PC-9 (cell line): Measurements from ENCODE around the gene EVL. TPM values are rescaled to one million over a fixed set of nuclear protein-coding genes. Genes with fewer than 3 reads are reported as not detected.
"Not testable (repeated sequence)": the region's sequence is repeated elsewhere in the genome, so short reads cannot be mapped to it uniquely, and the experiment has no call there.

Experiments used
- BruUV-seq: library from RNA; stranded (reverse); fragments of 400-500 nt; replicated peaks from 2 replicates; lab custom pipeline; 2021; lab: Mats Ljungman, UMichigan
- CTCF ChIA-PET: fragments of 300-600 bp; sonication (Branson Sonifier 250); formaldehyde crosslinking; loops from one replicate; lab custom pipeline; 2022; ENCODE audit warnings: antibody characterized with exemption; lab: Charles Lee
- POLR2A ChIA-PET: fragments of 300-600 bp; sonication (Branson Sonifier 250); formaldehyde crosslinking; loops from one replicate; lab custom pipeline; 2022; ENCODE audit warnings: antibody characterized with exemption; ENCODE audit not compliant: unreplicated experiment; lab: Charles Lee
- DNase-seq, 2 experiments: peaks; one replicate each; pipeline versions ENCODE4 v3.0.0 to v3.0.0-alpha.2; 2015 to 2022; ENCODE audit warnings: mixed read lengths in 1 of 2
- H2AFZ ChIP-seq: fragments of 200-600 bp; sonication (generic); 2 replicates; pipeline ENCODE4 v1.8.1; 2017; ENCODE audit warnings: antibody characterized with exemption
- H3F3A ChIP-seq: fragments of 200-600 bp; sonication (generic); 2 replicates; pipeline ENCODE4 v1.8.1; 2017; ENCODE audit warnings: antibody characterized with exemption, mild to moderate bottlenecking, low read depth; ENCODE audit not compliant: insufficient read depth
- H3K27ac ChIP-seq: fragments of 200-600 bp; sonication (generic); 2 replicates; pipeline ENCODE4 v1.6.1; 2016; ENCODE audit warnings: mixed run types
- H3K27me3 ChIP-seq: fragments of 200-600 bp; sonication (generic); 2 replicates; pipeline ENCODE4 v1.6.1; 2016; ENCODE audit warnings: low read depth, mixed run types; ENCODE audit not compliant: insufficient read depth
- H3K36me3 ChIP-seq: fragments of 200-600 bp; sonication (generic); 2 replicates; pipeline ENCODE4 v1.6.1; 2016; ENCODE audit warnings: low read depth, mixed run types
- H3K4me1 ChIP-seq: fragments of 200-600 bp; sonication (generic); replicated peaks from 2 replicates; pipeline ENCODE4 v1.6.1; 2016; ENCODE audit warnings: mixed run types; ENCODE audit not compliant: insufficient read depth
- H3K4me2 ChIP-seq: fragments of 200-600 bp; sonication (generic); 2 replicates; pipeline ENCODE4 v1.6.1; 2017; ENCODE audit warnings: mixed run types
- H3K4me3 ChIP-seq: fragments of 200-600 bp; sonication (generic); 2 replicates; pipeline ENCODE4 v1.6.1; 2016; ENCODE audit warnings: mixed run types
- H3K79me2 ChIP-seq: fragments of 200-600 bp; sonication (generic); 2 replicates; pipeline ENCODE4 v1.6.1; 2017; ENCODE audit warnings: low read depth, mixed run types
- H3K9me2 ChIP-seq: fragments of 200-600 bp; sonication (generic); 2 replicates; pipeline ENCODE4 v1.8.1; 2017; ENCODE audit warnings: mild to moderate bottlenecking; ENCODE audit not compliant: insufficient read depth
- H3K9me3 ChIP-seq: fragments of 200-600 bp; sonication (generic); 2 replicates; pipeline ENCODE4 v1.8.1; 2016; ENCODE audit warnings: low read depth; ENCODE audit not compliant: insufficient read depth
- H4K20me1 ChIP-seq: fragments of 200-600 bp; sonication (generic); 2 replicates; pipeline ENCODE4 v1.8.1; 2017; ENCODE audit not compliant: insufficient read depth
- CTCF ChIP-seq: fragments of 200-600 bp; sonication (generic); conservative IDR thresholded peaks from 2 replicates; pipeline ENCODE4 v1.6.1; 2017; ENCODE audit warnings: mixed run types, antibody characterized with exemption, mild to moderate bottlenecking, moderate library complexity
- EZH2 ChIP-seq: fragments of 200-600 bp; sonication (generic); IDR thresholded peaks from 2 replicates; pipeline ENCODE4 v1.8.0; 2017; ENCODE audit warnings: antibody characterized with exemption, low read depth
- intact Hi-C: fragments of 100-400 bp; cut with micrococcal nuclease; formaldehyde crosslinking; loops from one replicate; pipeline ENCODE4 v1.10.0; 2022; ENCODE audit not compliant: unreplicated experiment
- total RNA-seq: library from RNA; stranded (reverse); gene quantifications from 2 replicates; pipeline ENCODE4 v1.2.3, GENCODE V29; 2021

The EVL gene
- total RNA-seq, 1 experiment from 2014 or later, result 5.9 TPM

GRCh38 chr14:100028990-100029677 is 36.1 kb upstream of the EVL start:
- no peak overlapping the region for H2AFZ ChIP-seq
- no peaks in the 10 kb centered on the region for H3K36me3 ChIP-seq
- no peak for TF ChIP-seq CTCF
- TF ChIP-seq EZH2, result no peak
- BruUV-seq, result no TSS peak
- ChIA-PET POLR2A (no interaction called here), CTCF (no interaction called here)
- H3K4me3 ChIP-seq, result no peak overlapping the region
- no peak for DNase-seq
- H3K9me2 ChIP-seq, result no peaks in the 10 kb centered on the region
- H3K4me1 ChIP-seq, result peaks cover 44% of the 10 kb centered on the region
- H3K4me2 ChIP-seq, result no peak overlapping the region
- H4K20me1 ChIP-seq, result no peaks in the 10 kb centered on the region
- H3K27ac ChIP-seq, result no peak overlapping the region
- H3K27me3 ChIP-seq, result no peaks in the 10 kb centered on the region
- H3K9me3 ChIP-seq, result no peaks in the 10 kb centered on the region
- H3K79me2 ChIP-seq, result no peaks in the 10 kb centered on the region
- intact Hi-C loops, result no loop called here
- peaks cover 21% of the 10 kb centered on the region for H3F3A ChIP-seq

GRCh38 chr14:100030006-100030405 is 35.2 kb upstream of the EVL start:
- H3K27ac ChIP-seq, H3K9me3 ChIP-seq, H4K20me1 ChIP-seq, H2AFZ ChIP-seq, BruUV-seq, CTCF ChIA-PET, intact Hi-C loops, H3K4me2 ChIP-seq, DNase-seq, H3K79me2 ChIP-seq, POLR2A ChIA-PET, H3K9me2 ChIP-seq, H3K27me3 ChIP-seq, H3K36me3 ChIP-seq, H3K4me3 ChIP-seq: not testable (repeated sequence)
- Histone ChIP-seq H3F3A (peaks cover 21% of the 10 kb centered on the region), H3K4me1 (peaks cover 41% of the 10 kb centered on the region)

GRCh38 chr14:100030452-100031153 is 34.6 kb upstream of the EVL start:
- H3K27ac ChIP-seq, result peak overlapping the region; percentile 89
- no peaks in the 10 kb centered on the region for H3K36me3 ChIP-seq
- H3F3A ChIP-seq, result peaks cover 21% of the 10 kb centered on the region
- H3K9me2 ChIP-seq, result no peaks in the 10 kb centered on the region
- no peak overlapping the region; the same call in 1 of the 2 replicates for H3K4me3 ChIP-seq
- no peaks in the 10 kb centered on the region for H3K79me2 ChIP-seq
- no peaks in the 10 kb centered on the region for H4K20me1 ChIP-seq
- intact Hi-C loops, result no loop called here
- ChIA-PET POLR2A (no interaction called here), CTCF (no interaction called here)
- H3K4me2 ChIP-seq, result peak overlapping the region; percentile 93
- H3K4me1 ChIP-seq, result peaks cover 35% of the 10 kb centered on the region
- no peaks in the 10 kb centered on the region for H3K27me3 ChIP-seq
- no peak for TF ChIP-seq CTCF
- no peak for TF ChIP-seq EZH2
- no peaks in the 10 kb centered on the region for H3K9me3 ChIP-seq
- H2AFZ ChIP-seq, result no peak overlapping the region
- no peak for DNase-seq
- no TSS peak for BruUV-seq
